H9 (cell line): ENCODE results near the gene GDF15. TPM values are rescaled to one million over a fixed set of nuclear protein-coding genes. Genes with fewer than 3 reads are reported as not detected.
A peak's percentile ranks its signal among the peaks of the same experiment; 100 is the strongest.

Source experiments
- DNase-seq: peaks from one replicate; pipeline ENCODE4 v3.0.0-alpha.2; 2017
- H2AFZ ChIP-seq: one replicate; pipeline ENCODE4 v1.6.1; 2013; ENCODE audit warnings: mild to moderate bottlenecking, low read length, control low read depth, moderate library complexity
- H2AK5ac ChIP-seq: 2 replicates; pipeline ENCODE4 v1.6.1; 2013; ENCODE audit warnings: low read length, control low read depth, mixed read lengths; ENCODE audit not compliant: insufficient read length
- H2BK120ac ChIP-seq: one replicate; pipeline ENCODE4 v1.6.1; 2013; ENCODE audit warnings: low read depth, mild to moderate bottlenecking, low read length, control low read depth, inconsistent platforms; ENCODE audit not compliant: poor library complexity, severe bottlenecking
- H2BK12ac ChIP-seq: 2 replicates; pipeline ENCODE4 v1.6.1; 2013; ENCODE audit warnings: low read length, control low read depth, mixed read lengths, low read depth; ENCODE audit not compliant: insufficient read length
- H2BK15ac ChIP-seq: 2 replicates; pipeline ENCODE4 v1.6.1; 2013; ENCODE audit warnings: low read depth, low read length, control low read depth
- H2BK20ac ChIP-seq: one replicate; pipeline ENCODE4 v1.6.1; 2013; ENCODE audit warnings: low read depth, mild to moderate bottlenecking, low read length, control low read depth, inconsistent platforms; ENCODE audit not compliant: poor library complexity, severe bottlenecking
- H2BK5ac ChIP-seq: 2 replicates; pipeline ENCODE4 v1.6.1; 2013; ENCODE audit warnings: low read length, control low read depth, mixed read lengths; ENCODE audit not compliant: insufficient read length
- H3K14ac ChIP-seq: 2 replicates; pipeline ENCODE4 v1.6.1; 2013; ENCODE audit warnings: low read length, control low read depth; ENCODE audit not compliant: insufficient read depth
- H3K18ac ChIP-seq: 2 replicates; pipeline ENCODE4 v1.6.1; 2013; ENCODE audit warnings: low read depth, mild to moderate bottlenecking, mixed read lengths, low read length, control low read depth; ENCODE audit not compliant: insufficient read length
- H3K23ac ChIP-seq: 2 replicates; pipeline ENCODE4 v1.6.1; 2013; ENCODE audit warnings: low read length, control low read depth, mixed read lengths, low read depth; ENCODE audit not compliant: insufficient read length
- H3K23me2 ChIP-seq: 2 replicates; pipeline ENCODE4 v1.6.1; 2013; ENCODE audit warnings: low read depth, mild to moderate bottlenecking, mixed read lengths, low read length, control low read depth; ENCODE audit not compliant: insufficient read length, poor library complexity, severe bottlenecking
- H3K27ac ChIP-seq: 2 replicates; pipeline ENCODE4 v1.5.1; 2013; ENCODE audit warnings: low read length, control low read depth, mixed read lengths, low read depth; ENCODE audit not compliant: insufficient read length
- H3K27me3 ChIP-seq: 2 replicates; pipeline ENCODE4 v1.6.1; 2013; ENCODE audit warnings: low read length, control low read depth, inconsistent platforms; ENCODE audit not compliant: insufficient read depth
- H3K4ac ChIP-seq: 2 replicates; pipeline ENCODE4 v1.6.1; 2013; ENCODE audit warnings: low read depth, mild to moderate bottlenecking, control low read depth, inconsistent platforms, low read length, moderate library complexity
- H3K4me1 ChIP-seq: 2 replicates; pipeline ENCODE4 v1.6.1; 2013; ENCODE audit warnings: low read length, control low read depth, inconsistent platforms; ENCODE audit not compliant: insufficient read depth
- H3K4me2 ChIP-seq: 2 replicates; pipeline ENCODE4 v1.6.1; 2013; ENCODE audit warnings: low read length, control low read depth, mixed read lengths; ENCODE audit not compliant: insufficient read length, insufficient read depth
- H3K56ac ChIP-seq: 2 replicates; pipeline ENCODE4 v1.6.1; 2013; ENCODE audit warnings: low read depth, mild to moderate bottlenecking, mixed read lengths, low read length, control low read depth; ENCODE audit not compliant: insufficient read length
- H3K79me1 ChIP-seq: 2 replicates; pipeline ENCODE4 v1.6.1; 2013; ENCODE audit warnings: low read depth, mild to moderate bottlenecking, moderate library complexity, low read length, control low read depth, inconsistent platforms; ENCODE audit not compliant: insufficient read depth, poor library complexity, severe bottlenecking
- H3K79me2 ChIP-seq: 2 replicates; pipeline ENCODE4 v1.6.1; 2013; ENCODE audit warnings: low read length, control low read depth, inconsistent platforms; ENCODE audit not compliant: insufficient read depth
- H3K9ac ChIP-seq: 2 replicates; pipeline ENCODE4 v1.6.1; 2013; ENCODE audit warnings: low read length, control low read depth, mixed read lengths; ENCODE audit not compliant: insufficient read length; ENCODE audit errors: extremely low read depth
- H3K9me3 ChIP-seq: one replicate; pipeline ENCODE4 v1.6.1; 2013; ENCODE audit warnings: low read depth, low read length, inconsistent platforms; ENCODE audit not compliant: control insufficient read depth
- H3T11ph ChIP-seq: one replicate; pipeline ENCODE4 v1.6.1; 2013; ENCODE audit warnings: mild to moderate bottlenecking, low read length, control low read depth, inconsistent platforms
- H4K20me1 ChIP-seq: one replicate; pipeline ENCODE4 v1.6.1; 2013; ENCODE audit not compliant: control insufficient read depth, insufficient read length, insufficient read depth
- H4K5ac ChIP-seq: 2 replicates; pipeline ENCODE4 v1.6.1; 2013; ENCODE audit warnings: low read depth, mild to moderate bottlenecking, mixed read lengths, low read length, control low read depth; ENCODE audit not compliant: insufficient read length
- H4K8ac ChIP-seq: replicated peaks from 2 replicates; pipeline ENCODE4 v1.6.1; 2013; ENCODE audit warnings: low read length, control low read depth, mixed read lengths, low read depth; ENCODE audit not compliant: insufficient read length
- H4K91ac ChIP-seq: 2 replicates; pipeline ENCODE4 v1.6.1; 2013; ENCODE audit warnings: low read depth, mild to moderate bottlenecking, moderate library complexity, mixed read lengths, low read length, control low read depth; ENCODE audit not compliant: insufficient read length
- H3K27ac Mint-ChIP-seq, 3 experiments: 2 replicates in 2 of 3; 3 replicates in 1 of 3; pipeline ENCODE4 v1.8.0; 2020 to 2021; ENCODE audit warnings: mixed read lengths in 3 of 3, mild to moderate bottlenecking in 1 of 3, moderate library complexity in 1 of 3
- H3K27me3 Mint-ChIP-seq: 2 replicates; pipeline ENCODE4 v1.8.0; 2021; ENCODE audit warnings: low read depth, mild to moderate bottlenecking, moderate library complexity, mixed read lengths
- H3K36me3 Mint-ChIP-seq, 3 experiments: 2 replicates in 2 of 3; 3 replicates in 1 of 3; pipeline ENCODE4 v1.8.0; 2020 to 2021; ENCODE audit warnings: low read depth in 3 of 3, mixed read lengths in 3 of 3; ENCODE audit not compliant: insufficient read depth in 1 of 3
- H3K4me1 Mint-ChIP-seq, 2 experiments: 2 replicates each; pipeline ENCODE4 v1.8.0; 2020; ENCODE audit warnings: mixed read lengths in 2 of 2
- H3K4me3 Mint-ChIP-seq, 2 experiments: 2 replicates in 1 of 2; 3 replicates in 1 of 2; pipeline ENCODE4 v1.8.0; 2020 to 2021; ENCODE audit warnings: mild to moderate bottlenecking in 2 of 2, mixed read lengths in 2 of 2, moderate library complexity in 1 of 2
- H3K9me3 Mint-ChIP-seq, 2 experiments: 2 replicates in 1 of 2; 3 replicates in 1 of 2; pipeline ENCODE4 v1.8.0; 2020; ENCODE audit warnings: mild to moderate bottlenecking in 2 of 2, mixed read lengths in 2 of 2, moderate library complexity in 1 of 2
- CTCF ChIP-seq: fragments of 200-600 bp; sonication (generic); conservative IDR thresholded peaks from 3 replicates; pipeline ENCODE4 v1.8.0; 2021; ENCODE audit warnings: antibody characterized with exemption, mild to moderate bottlenecking
- WGBS: extraction: QIAGEN DNeasy Blood & Tissue Kit; methylation state at CpG from one replicate; pipeline ENCODE4 v1.1.7; 2013; ENCODE audit warnings: missing lambda C conversion rate, low lambda C conversion rate, mixed read lengths; ENCODE audit not compliant: insufficient read length; ENCODE audit errors: extremely low coverage; 5-methylcytosine and 5-hydroxymethylcytosine counted together
- total RNA-seq: library from RNA; stranded (reverse); gene quantifications from 2 replicates; pipeline ENCODE4 v1.2.1, GENCODE V29; 2021

The GDF15 gene
- total RNA-seq, 1 experiment from 2014 or later = 5.7 TPM

- no peak overlapping the region for H2BK120ac ChIP-seq
- no peak overlapping the region for H4K5ac ChIP-seq
- no peaks in the 10 kb centered on the region for H3K27me3 ChIP-seq
- peak; percentile 93 for DNase-seq
- Mint-ChIP-seq H3K36me3 (peaks cover 2 to 21% (median 19%) of the 10 kb centered on the region in 3 experiments; a peak in 6 of 7 replicates), H3K9me3 (no peaks in the 10 kb centered on the region; a peak in 1 of 5 replicates), H3K4me1 (peaks cover 33 to 42% of the 10 kb centered on the region in 2 experiments), H3K4me3 (peak overlapping the region; percentile 74 to 85), H3K27ac (peak overlapping the region in 2 of 3 experiments; percentile 34 to 57; a peak in 2 of 7 replicates), H3K27me3 (peaks cover 2% of the 10 kb centered on the region)
- H2BK12ac ChIP-seq = no peak overlapping the region
- H3K56ac ChIP-seq = no peak overlapping the region
- no peaks in the 10 kb centered on the region for H3K79me1 ChIP-seq
- no peak overlapping the region for H4K8ac ChIP-seq
- no peak overlapping the region for H3K27ac ChIP-seq
- no peak overlapping the region for H2BK15ac ChIP-seq
- no peak overlapping the region for H2BK5ac ChIP-seq
- no peaks in the 10 kb centered on the region for H3K79me2 ChIP-seq
- H3T11ph ChIP-seq = no peak overlapping the region
- peaks cover 16% of the 10 kb centered on the region for H3K23me2 ChIP-seq
- peaks cover 3% of the 10 kb centered on the region for H4K20me1 ChIP-seq
- peaks cover 7% of the 10 kb centered on the region; the same call in 1 of the 2 replicates for H3K4me1 ChIP-seq
- H3K18ac ChIP-seq = peak overlapping the region; percentile 90
- no CpG with 5 or more reads among the region's 67 CpGs for WGBS
- no peak overlapping the region for H2AFZ ChIP-seq
- no peak overlapping the region for H3K23ac ChIP-seq
- no peak overlapping the region for H2AK5ac ChIP-seq
- H3K14ac ChIP-seq = peak overlapping the region; percentile 91
- H3K4ac ChIP-seq = no peak overlapping the region
- H3K9me3 ChIP-seq = no peaks in the 10 kb centered on the region
- peak overlapping the region; percentile 49 for H3K9ac ChIP-seq
- H4K91ac ChIP-seq = no peak overlapping the region
- H2BK20ac ChIP-seq = no peak overlapping the region
- no peak; the same call in 2 of the 3 replicates for TF ChIP-seq CTCF
- peak overlapping the region; percentile 58 for H3K4me2 ChIP-seq
These were observed 50.9 kb downstream of the GDF15 start for GRCh38 chr19:18436671-18437490.
